Measurements from ENCODE around the gene MKX. TPM values are rescaled to one million over a fixed set of nuclear protein-coding genes. Genes with fewer than 3 reads are reported as not detected.

MKX gene
- total and polyA plus RNA-seq, 4 donors = 0.57 to 3.0 (median 2.0) TPM; not detected in 1

DNA sequence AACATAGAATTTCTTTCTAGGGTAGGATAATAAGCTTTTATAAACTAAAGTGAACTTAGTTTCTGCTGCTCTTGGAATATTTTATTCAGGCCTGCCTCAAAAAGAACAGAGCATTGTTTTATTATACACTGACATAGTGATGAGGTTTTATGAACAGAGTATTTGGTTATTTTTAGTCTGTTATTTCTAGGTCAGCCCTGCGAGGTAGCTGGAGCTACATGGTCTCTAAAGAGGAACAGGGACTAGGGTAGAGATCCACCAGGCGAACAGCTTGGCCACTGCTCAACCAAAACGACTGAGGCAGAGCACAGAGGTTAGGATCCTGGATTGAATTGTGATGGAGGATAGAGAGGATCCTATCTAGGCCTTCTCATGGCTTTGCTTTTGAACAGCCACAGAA lies 53.0 kb downstream of the MKX start:
- Histone ChIP-seq H3K4me3 (ENCODE audit: low read depth in 1 of 3, low read length in 3 of 3) (no peak overlapping the region), H3K4me1 (ENCODE audit: control insufficient read depth in 4 of 4, insufficient read depth in 4 of 4, low read length in 3 of 4) (no peaks in the 10 kb centered on the region), H3K27ac (ENCODE audit: low read depth in 1 of 2, low read length in 2 of 2) (no peak overlapping the region), H3K9me3 (ENCODE audit: control insufficient read depth in 4 of 4, low read length in 3 of 4) (no peaks in the 10 kb centered on the region), H3K9ac (ENCODE audit: low read depth in 1 of 2, low read length in 2 of 2) (no peak overlapping the region), H3K36me3 (ENCODE audit: control insufficient read depth in 4 of 4, insufficient read depth in 3 of 4, low read depth in 1 of 4, low read length in 3 of 4) (no peaks in the 10 kb centered on the region), H3K27me3 (ENCODE audit: control insufficient read depth in 4 of 4, insufficient read depth in 4 of 4, low read length in 3 of 4) (no peaks in the 10 kb centered on the region)
- no peak for DNase-seq (ENCODE audit: low spot score)
- no peak for TF ChIP-seq TAF1 (conservative IDR thresholded peaks at IDR 0.05)
- no peak for TF ChIP-seq RAD21 (IDR thresholded peaks at IDR 0.05)
- TF ChIP-seq, protein P1, sequence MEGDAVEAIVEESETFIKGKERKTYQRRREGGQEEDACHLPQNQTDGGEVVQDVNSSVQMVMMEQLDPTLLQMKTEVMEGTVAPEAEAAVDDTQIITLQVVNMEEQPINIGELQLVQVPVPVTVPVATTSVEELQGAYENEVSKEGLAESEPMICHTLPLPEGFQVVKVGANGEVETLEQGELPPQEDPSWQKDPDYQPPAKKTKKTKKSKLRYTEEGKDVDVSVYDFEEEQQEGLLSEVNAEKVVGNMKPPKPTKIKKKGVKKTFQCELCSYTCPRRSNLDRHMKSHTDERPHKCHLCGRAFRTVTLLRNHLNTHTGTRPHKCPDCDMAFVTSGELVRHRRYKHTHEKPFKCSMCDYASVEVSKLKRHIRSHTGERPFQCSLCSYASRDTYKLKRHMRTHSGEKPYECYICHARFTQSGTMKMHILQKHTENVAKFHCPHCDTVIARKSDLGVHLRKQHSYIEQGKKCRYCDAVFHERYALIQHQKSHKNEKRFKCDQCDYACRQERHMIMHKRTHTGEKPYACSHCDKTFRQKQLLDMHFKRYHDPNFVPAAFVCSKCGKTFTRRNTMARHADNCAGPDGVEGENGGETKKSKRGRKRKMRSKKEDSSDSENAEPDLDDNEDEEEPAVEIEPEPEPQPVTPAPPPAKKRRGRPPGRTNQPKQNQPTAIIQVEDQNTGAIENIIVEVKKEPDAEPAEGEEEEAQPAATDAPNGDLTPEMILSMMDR (IDR thresholded peaks at IDR 0.05; ENCODE audit: low read depth, low read length, missing input control) = no peak
- no peak for TF ChIP-seq FOXA1 (IDR thresholded peaks at IDR 0.05)
- TF ChIP-seq, protein P2, sequence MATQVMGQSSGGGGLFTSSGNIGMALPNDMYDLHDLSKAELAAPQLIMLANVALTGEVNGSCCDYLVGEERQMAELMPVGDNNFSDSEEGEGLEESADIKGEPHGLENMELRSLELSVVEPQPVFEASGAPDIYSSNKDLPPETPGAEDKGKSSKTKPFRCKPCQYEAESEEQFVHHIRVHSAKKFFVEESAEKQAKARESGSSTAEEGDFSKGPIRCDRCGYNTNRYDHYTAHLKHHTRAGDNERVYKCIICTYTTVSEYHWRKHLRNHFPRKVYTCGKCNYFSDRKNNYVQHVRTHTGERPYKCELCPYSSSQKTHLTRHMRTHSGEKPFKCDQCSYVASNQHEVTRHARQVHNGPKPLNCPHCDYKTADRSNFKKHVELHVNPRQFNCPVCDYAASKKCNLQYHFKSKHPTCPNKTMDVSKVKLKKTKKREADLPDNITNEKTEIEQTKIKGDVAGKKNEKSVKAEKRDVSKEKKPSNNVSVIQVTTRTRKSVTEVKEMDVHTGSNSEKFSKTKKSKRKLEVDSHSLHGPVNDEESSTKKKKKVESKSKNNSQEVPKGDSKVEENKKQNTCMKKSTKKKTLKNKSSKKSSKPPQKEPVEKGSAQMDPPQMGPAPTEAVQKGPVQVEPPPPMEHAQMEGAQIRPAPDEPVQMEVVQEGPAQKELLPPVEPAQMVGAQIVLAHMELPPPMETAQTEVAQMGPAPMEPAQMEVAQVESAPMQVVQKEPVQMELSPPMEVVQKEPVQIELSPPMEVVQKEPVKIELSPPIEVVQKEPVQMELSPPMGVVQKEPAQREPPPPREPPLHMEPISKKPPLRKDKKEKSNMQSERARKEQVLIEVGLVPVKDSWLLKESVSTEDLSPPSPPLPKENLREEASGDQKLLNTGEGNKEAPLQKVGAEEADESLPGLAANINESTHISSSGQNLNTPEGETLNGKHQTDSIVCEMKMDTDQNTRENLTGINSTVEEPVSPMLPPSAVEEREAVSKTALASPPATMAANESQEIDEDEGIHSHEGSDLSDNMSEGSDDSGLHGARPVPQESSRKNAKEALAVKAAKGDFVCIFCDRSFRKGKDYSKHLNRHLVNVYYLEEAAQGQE (IDR thresholded peaks at IDR 0.05) = no peak
- TF ChIP-seq SP1 (IDR thresholded peaks at IDR 0.05) = no peak
- no peak for TF ChIP-seq HNF4G (IDR thresholded peaks at IDR 0.05)
- no peak for TF ChIP-seq YY1 (IDR thresholded peaks at IDR 0.05)
- TF ChIP-seq FOXA2 (IDR thresholded peaks at IDR 0.05) = no peak
- TF ChIP-seq, protein P3, sequence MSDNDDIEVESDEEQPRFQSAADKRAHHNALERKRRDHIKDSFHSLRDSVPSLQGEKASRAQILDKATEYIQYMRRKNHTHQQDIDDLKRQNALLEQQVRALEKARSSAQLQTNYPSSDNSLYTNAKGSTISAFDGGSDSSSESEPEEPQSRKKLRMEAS (IDR thresholded peaks at IDR 0.05) = no peak
- no peak for TF ChIP-seq GABPA (IDR thresholded peaks at IDR 0.05 in 1 of 2, conservative IDR thresholded peaks at IDR 0.05 in 1 of 2)
- TF ChIP-seq RXRA (IDR thresholded peaks at IDR 0.05) = no peak
- TF ChIP-seq, protein P4, sequence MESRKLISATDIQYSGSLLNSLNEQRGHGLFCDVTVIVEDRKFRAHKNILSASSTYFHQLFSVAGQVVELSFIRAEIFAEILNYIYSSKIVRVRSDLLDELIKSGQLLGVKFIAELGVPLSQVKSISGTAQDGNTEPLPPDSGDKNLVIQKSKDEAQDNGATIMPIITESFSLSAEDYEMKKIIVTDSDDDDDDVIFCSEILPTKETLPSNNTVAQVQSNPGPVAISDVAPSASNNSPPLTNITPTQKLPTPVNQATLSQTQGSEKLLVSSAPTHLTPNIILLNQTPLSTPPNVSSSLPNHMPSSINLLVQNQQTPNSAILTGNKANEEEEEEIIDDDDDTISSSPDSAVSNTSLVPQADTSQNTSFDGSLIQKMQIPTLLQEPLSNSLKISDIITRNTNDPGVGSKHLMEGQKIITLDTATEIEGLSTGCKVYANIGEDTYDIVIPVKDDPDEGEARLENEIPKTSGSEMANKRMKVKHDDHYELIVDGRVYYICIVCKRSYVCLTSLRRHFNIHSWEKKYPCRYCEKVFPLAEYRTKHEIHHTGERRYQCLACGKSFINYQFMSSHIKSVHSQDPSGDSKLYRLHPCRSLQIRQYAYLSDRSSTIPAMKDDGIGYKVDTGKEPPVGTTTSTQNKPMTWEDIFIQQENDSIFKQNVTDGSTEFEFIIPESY (IDR thresholded peaks at IDR 0.05) = no peak
- TF ChIP-seq HNF4A (conservative IDR thresholded peaks at IDR 0.05) = no peak
- TF ChIP-seq, protein P5, sequence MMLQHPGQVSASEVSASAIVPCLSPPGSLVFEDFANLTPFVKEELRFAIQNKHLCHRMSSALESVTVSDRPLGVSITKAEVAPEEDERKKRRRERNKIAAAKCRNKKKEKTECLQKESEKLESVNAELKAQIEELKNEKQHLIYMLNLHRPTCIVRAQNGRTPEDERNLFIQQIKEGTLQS (IDR thresholded peaks at IDR 0.05) = no peak
- WGBS = 80% methylated on average over 3 of the region's 3 CpGs

DNA sequence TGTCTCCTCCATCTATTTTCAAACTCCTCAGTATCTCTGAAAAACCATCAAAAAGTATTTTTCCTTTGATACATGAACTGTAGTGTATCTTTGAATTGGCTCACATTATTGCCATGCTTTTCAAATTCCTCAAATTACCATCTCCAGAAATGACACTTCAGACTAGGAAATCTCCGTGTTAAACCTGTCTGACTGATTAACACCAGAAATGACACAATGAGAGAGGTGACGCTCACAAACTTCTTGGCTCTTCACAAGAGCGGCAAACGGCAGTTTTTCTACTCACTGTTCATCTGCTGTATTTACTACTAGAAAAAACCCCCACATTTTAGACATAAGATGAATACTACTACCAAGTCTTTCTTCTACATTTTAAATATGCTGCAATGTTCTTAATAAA lies 56.6 kb downstream of the MKX start:
- no peak for DNase-seq (ENCODE audit: low spot score)
- H3K36me3 ChIP-seq (ENCODE audit: control insufficient read depth in 4 of 4, insufficient read depth in 3 of 4, low read depth in 1 of 4, low read length in 3 of 4) = no peaks in the 10 kb centered on the region
- H3K9me3 ChIP-seq (ENCODE audit: control insufficient read depth in 4 of 4, low read length in 3 of 4) = no peaks in the 10 kb centered on the region
- no peaks in the 10 kb centered on the region for H3K27me3 ChIP-seq (ENCODE audit: control insufficient read depth in 4 of 4, insufficient read depth in 4 of 4, low read length in 3 of 4)
- no peaks in the 10 kb centered on the region for H3K4me1 ChIP-seq (ENCODE audit: control insufficient read depth in 4 of 4, insufficient read depth in 4 of 4, low read length in 3 of 4)
- no peak overlapping the region for H3K27ac ChIP-seq (ENCODE audit: low read depth in 1 of 2, low read length in 2 of 2)
- H3K9ac ChIP-seq (ENCODE audit: low read depth in 1 of 2, low read length in 2 of 2) = no peak overlapping the region
- TF ChIP-seq, protein P3 (IDR thresholded peaks at IDR 0.05) = no peak
- no peak for TF ChIP-seq YY1 (IDR thresholded peaks at IDR 0.05)
- TF ChIP-seq, protein P2 (IDR thresholded peaks at IDR 0.05) = no peak
- TF ChIP-seq, protein P5 (IDR thresholded peaks at IDR 0.05) = no peak
- no peak for TF ChIP-seq FOXA2 (IDR thresholded peaks at IDR 0.05)
- no peak for TF ChIP-seq GABPA (IDR thresholded peaks at IDR 0.05 in 1 of 2, conservative IDR thresholded peaks at IDR 0.05 in 1 of 2)
- no peak for TF ChIP-seq FOXA1 (IDR thresholded peaks at IDR 0.05)
- WGBS = 90% methylated on average over 4 of the region's 4 CpGs
- no peak overlapping the region for H3K4me3 ChIP-seq (ENCODE audit: low read depth in 1 of 3, low read length in 3 of 3)

All from liver (tissue), 9 donors.